Stimulated activated CD8-positive, alpha-beta memory T cell treated with anti-CD3 and anti-CD28 coated beads, Interleukin-15, amount 100 ng/mL, for 24 hours (primary cell): ENCODE data around the gene ATR.
"Not testable (repeated sequence)": the region's sequence is repeated elsewhere in the genome, so short reads cannot be mapped to it uniquely, and the experiment has no call there.

ENCODE experiments used
- DNase-seq: peaks from one replicate; pipeline ENCODE4 v3.0.0-alpha.2; 2020; ENCODE audit warnings: low read depth

Gene ATR

DNA sequence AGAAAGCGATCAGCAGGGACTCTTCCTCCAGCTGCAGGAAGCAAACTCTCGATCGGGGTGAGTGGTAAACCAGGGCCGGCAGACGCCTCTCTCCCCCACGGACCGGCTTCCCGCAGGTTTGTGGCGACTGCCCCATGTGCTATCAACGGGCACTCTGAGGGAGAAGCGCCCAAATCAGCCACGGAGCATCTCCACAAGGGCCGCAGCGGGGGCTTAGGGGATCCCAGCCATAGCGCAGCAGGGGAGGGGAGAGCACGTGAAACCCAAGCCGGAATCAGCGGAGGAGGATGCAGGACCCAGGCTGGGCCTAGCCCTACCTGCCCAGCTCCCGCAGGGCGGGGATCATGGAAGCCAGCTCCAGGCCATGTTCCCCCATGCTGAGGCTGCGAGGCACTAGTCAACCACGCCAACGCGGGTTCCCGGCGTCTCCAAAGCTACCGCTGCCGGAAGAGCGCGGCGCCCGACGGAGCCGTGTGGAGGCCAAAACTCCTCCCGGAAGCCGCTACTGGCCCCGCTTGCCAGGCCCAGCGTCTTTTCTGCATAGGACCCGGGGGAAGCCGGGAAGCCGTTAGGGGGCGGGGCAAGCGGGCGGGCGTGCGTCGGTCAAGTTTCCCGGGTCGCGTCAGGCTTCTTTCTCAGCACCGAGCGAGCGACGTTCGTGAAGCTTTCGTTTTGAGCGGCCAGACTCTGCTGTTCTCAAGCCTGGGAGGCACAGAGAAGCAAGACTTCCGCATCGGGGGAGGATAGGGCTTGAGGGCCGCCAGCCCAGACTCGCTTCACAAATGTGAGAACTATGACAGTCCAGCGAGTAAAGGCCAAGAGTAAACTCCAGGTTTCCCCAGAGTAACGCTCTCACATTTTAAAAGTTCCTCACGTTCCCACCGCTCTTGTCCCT is at the start of gene ATR:
ATR (minus strand) TSS at position 405 of the 895 bp plus-strand sequence; CDS start at position 376, 29 bp downstream.
- peak; percentile 89 for DNase-seq

DNA sequence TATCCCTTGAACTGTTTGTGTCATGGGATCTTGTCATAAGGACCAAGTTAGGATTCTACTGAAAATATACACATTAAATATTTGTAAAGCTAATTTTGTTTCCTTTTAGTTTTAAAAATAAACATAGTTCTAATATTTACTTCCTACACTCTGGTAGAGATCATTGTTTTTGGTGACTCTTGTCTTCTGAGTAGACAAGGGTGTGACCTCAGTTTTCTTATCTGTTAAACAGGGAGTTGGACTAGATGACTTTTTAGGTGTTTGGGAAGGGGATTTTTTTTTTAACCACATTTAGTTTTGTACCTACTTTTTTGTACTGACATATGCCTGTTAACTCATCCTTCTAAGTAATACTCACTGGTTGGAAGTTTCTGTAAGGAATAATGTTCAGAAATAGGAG is 48.4 kb upstream of the ATR start:
- no peak for DNase-seq

DNA sequence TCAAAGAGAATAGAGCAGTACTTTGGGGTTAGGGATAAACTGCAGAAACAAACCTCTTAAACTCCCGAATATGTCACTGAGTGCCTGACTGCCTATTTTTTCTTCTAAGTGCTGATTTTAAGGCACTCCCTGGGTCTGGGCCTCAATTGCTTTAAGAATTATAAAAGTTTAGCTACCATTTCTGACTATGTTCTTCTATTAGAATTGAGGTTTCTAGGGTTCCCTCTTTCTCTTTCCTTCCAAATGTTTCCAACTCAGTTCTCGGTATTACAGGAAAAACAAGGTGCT is 46.6 kb upstream of the ATR start:
- no peak for DNase-seq

DNA sequence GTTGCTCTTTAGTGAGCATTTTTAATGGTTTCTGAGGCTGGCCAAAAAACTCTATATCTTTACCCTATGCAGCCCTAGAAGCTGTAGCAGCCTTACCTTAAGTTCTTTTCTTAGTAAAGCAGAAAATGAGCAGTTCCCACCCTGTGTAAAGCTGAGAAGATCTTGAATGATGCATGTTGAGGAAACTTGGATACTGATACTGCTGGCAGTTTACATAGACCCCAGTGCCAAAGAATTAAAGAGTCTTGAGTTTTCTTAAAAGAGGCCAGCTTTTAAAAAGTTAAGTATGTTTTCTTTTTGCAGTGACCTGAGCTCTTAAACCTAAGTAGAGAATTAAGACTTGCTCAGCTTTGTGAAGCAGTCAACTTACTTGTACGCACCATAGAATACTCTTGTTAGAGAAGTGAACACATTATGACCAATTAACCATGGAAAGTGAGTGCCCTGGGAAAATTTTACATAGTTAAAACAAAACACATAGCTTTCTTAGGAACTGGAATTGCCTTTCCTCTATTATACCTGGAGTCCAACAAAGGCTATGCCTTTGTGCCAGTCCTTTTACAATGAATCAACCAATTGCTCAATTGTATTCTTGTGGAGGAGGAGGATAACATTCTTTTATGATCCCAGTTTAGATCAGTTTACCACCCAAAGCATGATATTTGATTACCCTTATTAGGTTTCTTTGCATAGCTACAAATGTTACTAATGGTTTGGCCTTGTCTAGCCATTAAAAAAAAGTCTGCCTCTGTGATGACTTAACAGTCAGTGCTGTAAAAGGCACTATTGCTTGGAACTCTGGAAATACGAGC is 46.0 kb upstream of the ATR start:
- DNase-seq, result no peak

DNA sequence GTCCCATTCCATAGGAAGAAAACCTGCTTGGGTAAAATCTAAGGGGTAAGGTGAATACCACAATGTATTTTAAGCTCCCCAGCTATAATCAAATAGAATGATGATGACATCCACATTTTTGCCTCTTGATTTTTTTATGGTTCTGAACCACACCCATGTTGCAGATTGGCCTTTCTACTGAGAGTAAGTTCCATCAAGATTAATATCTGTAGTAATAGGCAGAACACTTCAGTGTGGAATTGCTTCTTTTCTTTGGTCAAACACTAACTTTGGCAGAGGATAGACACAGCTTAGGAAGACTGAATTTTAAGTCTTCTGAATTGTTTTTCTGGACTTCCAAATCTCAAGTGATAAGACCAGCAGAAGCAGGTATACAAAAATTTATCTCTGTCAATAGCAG is 44.7 kb upstream of the ATR start:
- no peak for DNase-seq

DNA sequence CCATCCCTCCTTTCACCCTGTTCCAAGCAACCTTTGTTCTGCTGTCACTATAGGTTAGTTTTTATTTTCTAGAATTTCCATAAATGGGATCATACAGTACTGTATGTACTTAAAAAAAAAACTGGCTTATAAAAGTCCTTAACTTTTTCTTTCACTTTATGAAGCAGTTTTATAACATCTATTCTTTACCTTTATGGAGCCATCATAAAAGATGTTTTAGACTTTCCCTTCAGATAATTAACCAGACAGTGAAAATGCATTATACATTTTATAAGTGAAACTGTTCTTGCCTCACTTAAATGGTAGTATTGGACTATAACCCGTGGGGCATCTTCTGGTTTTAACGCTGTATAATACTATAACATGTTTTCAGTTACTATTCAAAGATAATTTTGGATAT is 43.9 kb upstream of the ATR start:
- DNase-seq, result no peak

DNA sequence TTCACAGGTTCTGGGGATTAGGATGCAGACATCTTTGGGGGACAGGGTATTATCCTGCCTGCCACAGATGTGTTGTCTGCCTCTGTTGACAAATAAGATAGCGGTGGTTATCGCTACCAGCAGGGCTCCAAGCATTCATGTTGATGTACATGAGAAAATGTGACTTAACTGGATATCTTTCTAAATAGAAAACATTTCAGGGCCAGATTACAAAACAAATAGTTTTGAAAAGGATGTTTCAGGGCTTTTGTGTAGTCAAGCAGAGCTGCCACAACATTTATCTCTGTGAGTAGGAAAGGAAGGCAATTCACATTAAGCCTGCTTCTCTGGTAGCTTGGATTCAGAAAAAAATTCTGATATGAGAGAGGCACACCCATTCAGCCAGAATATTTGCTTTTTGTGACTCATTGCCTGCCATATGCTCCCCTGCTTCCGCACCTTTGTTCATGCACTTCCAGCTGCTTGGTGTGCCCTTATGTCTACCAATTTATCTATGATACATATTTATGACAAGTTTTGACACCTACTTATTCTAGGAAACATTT is 40.5 kb upstream of the ATR start:
- DNase-seq, result no peak

DNA sequence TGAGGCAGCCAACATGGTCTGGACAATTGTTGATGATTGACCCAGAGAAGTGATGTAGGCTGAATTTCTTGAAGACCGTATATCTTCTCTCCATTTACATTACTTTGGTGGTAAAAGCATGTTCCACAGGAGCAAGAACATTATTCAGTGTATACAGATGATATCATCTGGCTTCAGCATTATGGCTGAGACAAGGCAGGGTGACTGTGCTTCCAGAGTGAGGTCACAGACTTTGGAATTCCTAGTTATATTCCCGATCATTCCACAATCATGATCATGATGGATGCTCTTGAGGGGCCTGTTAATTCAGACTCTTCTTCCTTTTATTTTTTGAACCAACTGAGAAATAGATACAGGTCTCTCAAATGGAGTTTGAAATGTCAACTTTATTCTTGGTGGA is 36.6 kb upstream of the ATR start:
- DNase-seq, result no peak

DNA sequence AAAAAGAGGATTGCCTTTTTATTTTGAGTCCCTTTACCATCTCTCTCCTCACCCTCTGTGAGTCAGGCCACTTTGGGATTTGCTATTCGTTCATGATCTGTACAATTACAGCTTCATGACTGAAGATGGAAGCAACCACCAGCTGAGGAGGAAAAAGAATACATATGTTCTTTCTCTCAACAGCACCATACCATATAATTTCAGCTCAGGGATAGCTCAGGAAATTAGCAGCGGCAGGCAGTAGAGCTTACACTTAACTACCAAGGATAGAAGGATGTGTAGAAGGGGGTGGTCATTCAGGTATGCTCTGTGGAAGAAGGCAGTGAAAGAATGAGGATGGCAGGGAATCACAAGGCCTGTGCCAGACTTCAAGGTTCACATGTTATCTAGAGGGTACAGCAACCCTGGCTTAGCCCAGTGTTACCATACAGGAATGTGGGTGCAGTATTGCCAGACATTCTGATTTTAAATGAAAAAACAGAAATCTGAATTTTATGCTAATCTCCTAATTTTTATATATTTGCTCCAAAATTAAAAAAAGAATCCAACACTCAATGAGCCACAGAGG is 35.6 kb upstream of the ATR start:
- DNase-seq, result no peak

DNA sequence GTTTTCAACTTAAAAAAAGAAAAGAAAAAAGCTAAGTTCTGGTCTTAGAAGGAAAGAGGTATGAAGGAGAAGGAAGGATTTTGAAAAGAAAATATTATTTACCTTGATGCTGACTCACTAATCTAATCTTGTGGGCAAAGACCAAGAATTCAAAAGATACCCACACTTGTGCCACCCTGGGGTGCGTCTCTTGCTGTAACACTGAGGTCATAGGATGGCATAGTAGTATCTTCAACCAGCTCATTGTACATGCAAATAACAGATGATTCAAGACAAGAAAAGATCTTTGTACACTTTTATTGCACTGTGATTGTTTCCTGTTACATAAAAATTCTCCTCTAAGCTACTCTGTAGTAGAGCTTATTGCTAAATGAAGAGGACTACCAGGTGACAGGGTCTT is 35.0 kb upstream of the ATR start:
- DNase-seq, result no peak

DNA sequence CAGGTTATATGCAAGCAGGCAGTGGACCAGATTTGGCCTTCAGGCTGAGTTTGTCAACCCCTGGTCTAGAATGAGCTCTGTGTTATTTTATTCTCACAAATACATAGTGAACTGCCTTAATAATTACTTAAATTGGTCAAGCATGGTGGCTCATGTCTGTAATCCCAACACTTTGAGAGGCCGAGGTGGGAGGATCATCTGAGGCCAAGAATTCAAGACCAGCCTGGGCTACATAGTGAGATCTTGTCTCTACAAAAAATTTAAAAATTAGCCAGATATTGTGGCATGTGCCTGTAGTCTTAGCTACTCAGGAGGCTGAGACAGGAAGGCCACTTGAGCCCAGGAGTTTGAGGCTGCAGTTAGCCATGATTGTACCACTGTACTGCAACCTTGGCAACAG is 32.7 kb upstream of the ATR start:
- DNase-seq, result no peak

DNA sequence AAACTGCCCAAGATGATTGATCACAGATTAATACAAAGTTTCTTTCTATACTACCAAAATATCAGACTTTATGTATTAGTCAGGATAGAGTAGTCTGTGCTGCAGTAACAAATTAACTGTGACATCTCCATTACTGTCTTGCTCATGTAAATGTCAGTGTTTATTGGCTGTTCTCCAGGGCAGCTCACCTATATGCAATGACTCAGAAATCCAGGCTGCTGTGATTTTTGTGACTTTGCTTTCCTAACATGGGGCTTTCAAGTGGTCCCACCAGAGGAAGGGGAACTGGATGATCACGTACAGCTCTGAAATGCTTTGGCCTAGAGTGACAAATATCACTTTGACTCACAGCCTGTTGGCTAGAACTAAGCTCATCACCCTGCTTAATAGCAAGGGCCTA is 30.6 kb upstream of the ATR start:
- DNase-seq, result no peak

DNA sequence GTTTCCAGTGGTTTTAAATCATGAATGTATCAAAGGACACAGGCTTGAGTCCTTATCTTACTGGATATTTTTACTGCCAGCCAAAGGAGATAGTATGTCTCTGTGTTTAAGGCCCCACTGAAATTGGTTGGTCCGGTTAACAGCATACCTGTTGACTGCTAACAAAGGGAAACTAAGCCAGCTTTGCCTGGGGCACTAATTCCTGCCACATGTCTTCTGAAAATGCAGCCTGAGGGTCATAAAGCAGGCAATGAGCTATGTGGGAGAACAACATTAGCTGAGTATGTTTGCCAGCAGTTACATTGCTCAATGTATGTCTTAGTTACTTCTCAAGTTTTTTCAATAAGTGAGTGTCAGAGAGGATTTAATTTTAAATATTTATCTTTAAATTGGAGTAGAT is 30.1 kb upstream of the ATR start:
- no peak for DNase-seq

DNA sequence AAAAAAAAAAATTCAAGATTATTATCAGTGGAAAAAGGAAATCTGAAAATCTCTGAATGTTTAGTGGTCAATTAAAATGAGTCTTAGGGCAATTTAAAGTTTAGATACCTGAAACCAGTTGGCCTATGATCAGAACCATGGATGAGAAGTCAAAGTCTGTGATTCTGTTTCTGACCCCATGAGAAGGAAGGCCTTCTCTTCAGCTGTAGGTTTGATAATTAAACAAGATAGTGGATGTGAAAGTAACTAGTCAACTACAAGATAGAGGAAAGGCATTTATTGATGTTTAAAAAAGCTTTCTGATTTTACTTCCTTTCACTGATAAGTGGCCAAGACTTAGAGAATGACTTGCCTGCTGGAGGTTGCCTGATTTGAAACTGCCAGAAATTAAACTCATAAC is 26.4 kb upstream of the ATR start:
- DNase-seq, result no peak

DNA sequence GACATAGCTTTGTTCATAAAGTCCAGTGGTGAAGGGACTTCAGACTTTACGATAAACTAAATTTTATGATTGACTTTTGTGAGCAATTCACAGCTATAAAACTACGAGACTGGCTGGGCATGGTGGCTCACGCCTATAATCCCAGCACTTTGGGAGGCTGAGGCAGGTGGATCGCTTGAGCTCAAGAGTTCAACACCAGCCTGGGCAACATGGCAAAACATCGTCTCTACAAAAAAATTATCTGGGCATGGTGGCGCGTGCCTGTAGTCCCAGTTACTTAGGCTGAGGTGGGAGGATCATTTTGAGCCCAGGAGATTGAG is 24.8 kb upstream of the ATR start:
- DNase-seq, result not testable (repeated sequence)

DNA sequence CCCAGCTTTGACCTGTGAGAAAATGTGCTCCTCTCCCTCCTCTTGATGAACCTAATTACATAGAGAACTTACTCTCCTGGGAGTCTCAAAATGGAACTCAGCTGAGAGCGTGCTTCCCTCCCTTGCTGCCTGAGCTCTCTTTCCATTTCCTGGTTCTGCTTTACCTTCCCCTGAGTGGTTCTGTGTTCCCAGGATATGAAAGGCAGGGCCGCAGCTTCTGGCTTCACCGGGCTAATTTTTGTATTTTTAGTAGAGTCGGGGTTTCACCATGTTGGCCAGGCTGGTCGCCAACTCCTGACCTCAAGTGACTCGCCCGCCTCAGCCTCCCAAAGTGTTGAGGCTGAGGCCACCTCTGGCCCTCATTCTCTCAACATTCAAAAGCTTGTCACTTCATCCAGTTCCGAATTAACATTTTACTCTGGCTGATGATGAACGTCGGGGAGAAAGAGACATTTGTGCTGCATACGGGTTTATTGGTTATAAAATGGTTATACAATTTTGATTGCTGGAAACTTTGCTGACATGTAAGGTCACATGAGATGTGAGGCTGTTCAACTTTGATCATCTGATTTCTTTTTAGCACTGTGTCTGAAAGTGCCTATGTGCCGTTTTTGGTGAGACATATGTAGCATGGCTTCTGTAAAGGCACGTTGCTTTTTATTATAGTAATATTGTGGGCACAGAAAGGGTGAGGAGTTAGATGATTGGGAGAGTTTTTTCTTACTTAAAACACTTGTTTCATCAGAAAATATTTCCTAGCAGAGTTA is 24.3 kb upstream of the ATR start:
- no peak for DNase-seq

DNA sequence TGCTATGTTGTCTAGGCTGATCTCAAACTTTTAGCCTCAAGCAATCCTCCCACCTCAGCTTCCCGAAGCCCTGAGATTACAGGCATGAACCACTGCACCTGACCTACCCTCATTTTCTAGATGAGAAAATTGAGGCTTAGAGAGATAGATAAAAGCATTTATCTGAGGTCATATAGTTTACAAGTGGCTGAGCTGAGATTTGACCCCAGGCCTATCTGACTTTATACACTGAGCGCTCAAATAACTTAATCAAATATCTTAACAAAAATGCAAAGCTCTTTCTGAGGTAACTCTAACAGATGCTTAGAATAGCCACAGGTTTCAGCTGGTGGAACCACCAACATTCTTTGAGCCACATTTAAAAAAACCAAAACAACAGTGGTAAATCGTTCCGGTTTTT is 23.2 kb upstream of the ATR start:
- no peak for DNase-seq

DNA sequence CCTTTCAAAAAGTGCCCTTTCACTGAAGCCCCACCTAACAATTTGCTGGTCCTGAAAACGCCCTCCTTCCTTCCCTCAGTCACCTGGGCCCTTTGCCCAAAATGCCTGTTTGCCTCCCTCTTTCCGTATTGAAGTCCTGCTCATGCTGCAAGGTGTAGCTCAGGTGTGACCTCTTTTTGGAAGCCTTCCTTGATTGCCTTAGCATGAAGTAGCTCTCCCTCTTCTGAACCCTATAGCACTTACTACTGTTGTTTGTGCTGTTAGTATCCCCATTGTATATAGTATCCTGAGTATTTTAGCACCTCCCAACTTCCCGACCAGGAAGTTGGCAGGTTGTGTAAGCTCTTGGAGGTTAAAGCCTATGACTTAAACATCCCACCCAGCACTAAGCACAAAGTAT is 19.4 kb upstream of the ATR start:
- no peak for DNase-seq

DNA sequence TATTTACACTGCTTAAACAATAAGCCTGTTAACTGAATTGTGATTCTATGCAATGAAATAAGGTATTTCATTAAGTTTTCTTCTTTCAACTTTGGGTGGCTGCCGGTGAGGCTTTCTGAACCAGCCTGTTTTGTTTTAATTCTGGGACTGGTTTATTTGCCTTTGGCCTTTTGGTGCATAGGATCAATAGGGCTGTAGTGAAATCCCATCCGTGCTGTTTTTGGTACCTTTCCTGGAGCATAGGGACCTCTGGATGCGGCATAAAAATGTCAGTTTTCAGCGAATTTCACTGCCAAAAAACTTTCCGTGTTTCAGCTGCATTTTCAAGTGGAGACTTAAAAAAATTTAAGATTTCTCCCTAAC is 18.2 kb upstream of the ATR start:
- no peak for DNase-seq

DNA sequence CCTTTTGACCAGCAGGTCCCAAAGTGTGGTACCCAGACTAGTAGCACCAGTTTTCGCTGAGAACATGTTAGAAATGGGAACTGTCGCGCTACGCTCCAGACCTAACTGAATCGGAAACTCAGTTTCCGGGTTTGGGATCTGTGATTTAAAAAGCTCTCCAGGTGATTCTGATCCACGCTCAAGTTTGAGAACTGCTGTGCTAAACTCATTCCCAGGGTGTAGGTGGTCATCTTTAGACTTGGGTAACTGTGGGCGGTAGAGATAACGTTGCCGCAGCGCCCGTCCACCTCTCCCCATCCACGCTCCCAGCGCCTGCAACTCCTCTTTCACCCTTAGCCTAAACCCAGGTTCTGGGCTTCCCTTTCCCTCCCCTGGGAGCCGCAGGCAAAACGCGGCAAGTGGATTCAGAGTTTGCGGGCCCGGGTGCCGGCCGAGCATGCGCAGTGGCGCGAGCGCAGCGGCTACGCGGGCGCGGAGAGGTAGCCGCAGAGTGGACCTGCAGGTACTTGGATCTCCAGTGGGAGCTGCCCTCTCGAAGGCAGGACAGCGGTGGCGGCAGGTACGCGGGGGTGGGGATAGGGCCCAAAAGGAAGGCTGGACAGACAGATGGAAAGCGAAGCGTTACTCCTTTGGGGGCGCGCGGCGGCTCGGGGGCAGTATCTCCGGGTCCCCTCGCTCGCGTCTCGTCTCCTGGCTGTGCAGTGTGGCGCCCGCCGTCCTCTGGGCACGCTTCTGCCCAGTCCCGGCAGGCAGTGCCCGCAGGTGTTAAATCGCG is 17.6 kb upstream of the ATR start, which contains the start of gene PLS1:
PLS1 (plus strand) TSS at position 443 of the 775 bp plus-strand sequence. CDS start 67,845 bp downstream, outside the sequence.
- DNase-seq, result peak; percentile 83

DNA sequence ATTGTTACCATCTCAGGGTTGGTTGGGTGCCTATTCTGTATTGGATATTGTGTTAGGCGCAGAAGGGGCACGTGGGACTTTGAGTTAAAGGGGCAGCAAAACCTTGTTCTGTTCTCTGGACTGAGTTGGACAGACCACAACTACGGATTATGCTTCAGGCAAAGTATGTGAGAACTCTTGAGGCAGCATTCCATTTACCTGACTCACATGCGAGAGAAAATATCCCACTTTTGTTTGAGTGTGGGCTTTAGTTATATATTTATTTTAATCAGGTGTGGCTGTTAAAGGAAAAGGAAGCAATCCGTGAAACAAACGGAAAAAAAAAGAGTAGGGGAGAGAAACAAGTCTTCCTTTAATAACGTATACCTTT is 17.0 kb upstream of the ATR start:
- no peak for DNase-seq

DNA sequence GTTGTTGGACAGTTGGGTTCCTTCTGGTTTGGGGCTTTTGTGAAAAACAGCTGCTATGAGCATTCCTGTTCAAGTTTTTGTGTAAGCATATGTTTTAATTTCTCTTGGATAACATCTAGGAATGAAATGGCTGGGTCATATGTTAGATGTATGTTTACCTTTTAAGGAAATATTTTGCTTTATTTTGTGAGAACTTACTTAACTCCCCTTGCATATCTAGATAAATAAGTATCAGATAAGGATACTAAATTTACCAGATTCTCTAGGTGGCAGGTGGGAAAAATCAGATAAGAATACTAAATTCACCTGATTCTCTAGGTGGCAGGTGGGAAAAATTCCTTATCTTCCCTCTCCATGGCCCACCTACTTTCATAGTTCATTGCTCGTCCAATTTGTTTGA is 16.6 kb upstream of the ATR start:
- no peak for DNase-seq
